Measurements from ENCODE around the gene NANOS3.

Gene NANOS3

DNA sequence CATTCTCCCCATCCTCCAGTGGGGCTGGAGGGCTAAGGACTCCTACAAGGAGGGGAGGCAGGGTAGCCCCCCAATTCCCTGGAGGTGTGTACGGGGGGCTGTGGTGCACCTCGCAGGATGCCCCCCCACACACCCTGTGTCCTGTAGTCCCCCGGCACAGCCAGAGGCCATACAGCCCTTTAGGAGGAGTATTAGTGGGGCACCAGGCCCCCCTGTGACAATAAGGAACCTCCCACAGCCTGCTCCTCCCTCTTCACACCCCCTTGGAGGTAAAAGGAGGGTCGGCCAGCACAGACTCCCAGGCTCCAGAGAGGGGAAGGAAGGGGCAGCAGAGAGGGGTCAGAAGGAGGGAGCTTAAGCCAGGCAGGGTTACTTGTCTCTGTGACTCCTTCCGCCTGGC lies at the start of gene NANOS3:
NANOS3 (plus strand) TSS at position 301 of the 400 bp plus-strand sequence. CDS start 115 bp downstream, outside the sequence.
- no peak within 1 kb of the TSS for H3K4me3 ChIP-seq (ENCODE audit: control insufficient read depth, low read depth, low read length)
- TF ChIP-seq, protein P1, sequence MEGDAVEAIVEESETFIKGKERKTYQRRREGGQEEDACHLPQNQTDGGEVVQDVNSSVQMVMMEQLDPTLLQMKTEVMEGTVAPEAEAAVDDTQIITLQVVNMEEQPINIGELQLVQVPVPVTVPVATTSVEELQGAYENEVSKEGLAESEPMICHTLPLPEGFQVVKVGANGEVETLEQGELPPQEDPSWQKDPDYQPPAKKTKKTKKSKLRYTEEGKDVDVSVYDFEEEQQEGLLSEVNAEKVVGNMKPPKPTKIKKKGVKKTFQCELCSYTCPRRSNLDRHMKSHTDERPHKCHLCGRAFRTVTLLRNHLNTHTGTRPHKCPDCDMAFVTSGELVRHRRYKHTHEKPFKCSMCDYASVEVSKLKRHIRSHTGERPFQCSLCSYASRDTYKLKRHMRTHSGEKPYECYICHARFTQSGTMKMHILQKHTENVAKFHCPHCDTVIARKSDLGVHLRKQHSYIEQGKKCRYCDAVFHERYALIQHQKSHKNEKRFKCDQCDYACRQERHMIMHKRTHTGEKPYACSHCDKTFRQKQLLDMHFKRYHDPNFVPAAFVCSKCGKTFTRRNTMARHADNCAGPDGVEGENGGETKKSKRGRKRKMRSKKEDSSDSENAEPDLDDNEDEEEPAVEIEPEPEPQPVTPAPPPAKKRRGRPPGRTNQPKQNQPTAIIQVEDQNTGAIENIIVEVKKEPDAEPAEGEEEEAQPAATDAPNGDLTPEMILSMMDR (IDR thresholded peaks at IDR 0.05; ENCODE audit: control insufficient read depth, insufficient read depth, low read depth, low read length, missing control alignments) = no peak
- no peak for DNase-seq (ENCODE audit: low read depth)

DNA sequence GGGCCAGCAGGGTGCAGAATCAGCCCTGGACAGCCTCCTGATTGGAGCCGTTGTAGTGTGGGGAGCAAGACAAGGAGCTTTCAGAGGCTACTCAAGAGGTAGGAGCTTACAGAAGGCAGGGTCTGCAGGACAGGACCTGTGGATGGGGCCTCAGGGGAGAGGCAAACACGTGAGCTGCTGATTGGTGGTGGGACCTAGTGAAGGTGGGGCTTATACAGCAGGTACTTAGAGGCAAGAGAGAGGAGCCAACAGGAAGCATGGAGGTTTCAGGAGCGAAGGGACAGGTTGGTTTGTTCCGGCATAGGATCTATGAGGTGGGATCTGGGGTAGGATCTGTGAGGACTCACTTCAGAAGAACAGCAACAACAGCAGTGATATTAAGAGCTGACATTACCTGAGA lies 49.3 kb upstream of the NANOS3 start:
- H3K4me3 ChIP-seq (ENCODE audit: control insufficient read depth, low read depth, low read length) = no peak overlapping the region
- TF ChIP-seq, protein P1 (IDR thresholded peaks at IDR 0.05; ENCODE audit: control insufficient read depth, insufficient read depth, low read depth, low read length, missing control alignments) = no peak
- no peak for DNase-seq (ENCODE audit: low read depth)

GRCh38 chr19:13830114-13830740 lies 46.7 kb upstream of the NANOS3 start:
- TF ChIP-seq, protein P1 (IDR thresholded peaks at IDR 0.05; ENCODE audit: control insufficient read depth, insufficient read depth, low read depth, low read length, missing control alignments) = no peak
- no peak for DNase-seq (ENCODE audit: low read depth)
- no peak overlapping the region for H3K4me3 ChIP-seq (ENCODE audit: control insufficient read depth, low read depth, low read length)

DNA sequence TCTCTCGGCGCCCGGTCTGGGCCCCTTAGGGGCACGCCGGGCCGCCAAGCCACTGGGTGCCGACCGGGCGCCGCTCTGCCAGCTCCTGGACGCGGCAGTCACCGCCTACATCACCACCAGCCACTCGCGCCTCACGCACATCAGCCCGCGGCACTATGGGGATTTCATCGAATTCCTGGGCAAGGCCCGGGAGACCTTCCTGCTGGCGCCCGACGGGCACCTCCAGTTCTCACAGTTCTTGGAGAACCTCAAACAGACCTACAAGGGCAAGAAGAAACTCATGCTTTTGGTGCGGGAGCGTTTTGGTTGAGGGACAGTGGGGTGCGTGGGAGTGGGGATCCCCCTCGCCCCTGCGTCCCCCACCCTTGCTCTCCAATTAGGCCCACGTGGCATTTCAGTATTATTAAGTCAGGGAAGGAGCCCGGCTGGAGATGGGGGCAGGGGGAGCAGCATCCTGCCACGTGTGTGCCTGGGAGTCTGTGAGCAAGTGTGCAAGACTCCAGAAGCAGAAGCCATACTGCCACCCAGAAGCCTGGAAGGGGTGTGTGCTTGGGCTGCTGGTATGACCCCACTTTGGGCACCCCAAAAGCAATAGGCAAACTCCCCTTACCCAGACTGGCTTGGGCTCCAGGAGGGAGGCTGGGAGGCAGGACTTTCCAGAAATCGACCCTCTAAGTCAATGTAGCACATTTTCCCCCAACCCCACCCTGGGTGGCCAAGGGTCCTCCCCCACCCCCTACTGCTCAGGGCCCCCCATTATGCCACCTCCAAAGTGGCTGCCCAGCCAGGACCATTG lies 46.0 kb upstream of the NANOS3 start:
- H3K4me3 ChIP-seq (ENCODE audit: control insufficient read depth, low read depth, low read length) = no peak overlapping the region
- DNase-seq (ENCODE audit: low read depth) = no peak
- TF ChIP-seq, protein P1 (IDR thresholded peaks at IDR 0.05; ENCODE audit: control insufficient read depth, insufficient read depth, low read depth, low read length, missing control alignments) = no peak

GRCh38 chr19:13831537-13832467 lies 45.1 kb upstream of the NANOS3 start:
- DNase-seq (ENCODE audit: low read depth) = no peak
- TF ChIP-seq, protein P1 (IDR thresholded peaks at IDR 0.05; ENCODE audit: control insufficient read depth, insufficient read depth, low read depth, low read length, missing control alignments) = no peak
- H3K4me3 ChIP-seq (ENCODE audit: control insufficient read depth, low read depth, low read length) = no peak overlapping the region

Data from AG09309 (cell line).